HG02970 (cell line): ENCODE results near the gene SIGLEC6.
"Not testable (repeated sequence)": the region's sequence is repeated elsewhere in the genome, so short reads cannot be mapped to it uniquely, and the experiment has no call there.

Experiments used
- ATAC-seq: cut with Tn5 transposase; IDR thresholded peaks from one replicate; pipeline ENCODE4 v1.9.1; 2021; ENCODE audit warnings: mild to moderate bottlenecking, moderate library complexity, moderate number of reproducible peaks; ENCODE audit not compliant: unreplicated experiment, low FRiP score

SIGLEC6 gene

GRCh38 chr19:51513968-51514367 lies 17.5 kb downstream of the SIGLEC6 start:
- ATAC-seq, result no peak

- no peak for ATAC-seq
Observed at GRCh38 chr19:51511353-51511752, 20.1 kb downstream of the SIGLEC6 start.

GRCh38 chr19:51509823-51510660 lies 21.4 kb downstream of the SIGLEC6 start:
- no peak for ATAC-seq

- no peak for ATAC-seq
Observed at GRCh38 chr19:51508059-51508733, 23.3 kb downstream of the SIGLEC6 start.

GRCh38 chr19:51507640-51508058 lies 23.8 kb downstream of the SIGLEC6 start:
- no peak for ATAC-seq

- ATAC-seq, result no peak
Observed at GRCh38 chr19:51507192-51507591, 24.3 kb downstream of the SIGLEC6 start.

- no peak for ATAC-seq
Observed at GRCh38 chr19:51505904-51506303, 25.6 kb downstream of the SIGLEC6 start.

- no peak for ATAC-seq
Observed at GRCh38 chr19:51503896-51504295, 27.6 kb downstream of the SIGLEC6 start.

GRCh38 chr19:51503286-51503817 lies 28.1 kb downstream of the SIGLEC6 start:
- no peak for ATAC-seq

- no peak for ATAC-seq
Observed at GRCh38 chr19:51501594-51502263, 29.7 kb downstream of the SIGLEC6 start, which contains the start of gene SIGLEC12. Gene SIGLEC12, minus strand, starts transcription at chr19:51501800. Its CDS starts 67 bp downstream, at chr19:51501733.

GRCh38 chr19:51500931-51501330 lies 30.5 kb downstream of the SIGLEC6 start:
- ATAC-seq, result not testable (repeated sequence)

- ATAC-seq, result no peak
Observed at GRCh38 chr19:51497666-51498065, 33.8 kb downstream of the SIGLEC6 start.

GRCh38 chr19:51493776-51494175 lies 37.7 kb downstream of the SIGLEC6 start:
- ATAC-seq, result no peak

GRCh38 chr19:51491586-51491985 lies 39.9 kb downstream of the SIGLEC6 start:
- ATAC-seq, result no peak

- no peak for ATAC-seq
Observed at GRCh38 chr19:51490676-51491075, 40.8 kb downstream of the SIGLEC6 start.

GRCh38 chr19:51489113-51489512 lies 42.4 kb downstream of the SIGLEC6 start:
- no peak for ATAC-seq

GRCh38 chr19:51488491-51488890 lies 43.0 kb downstream of the SIGLEC6 start:
- ATAC-seq, result no peak

- no peak for ATAC-seq
Observed at GRCh38 chr19:51485960-51486660, 45.4 kb downstream of the SIGLEC6 start.

- no peak for ATAC-seq
Observed at GRCh38 chr19:51480590-51480989, 50.9 kb downstream of the SIGLEC6 start.
